SK-N-SH treated with all-trans-retinoic acid at 6 μM for 48 hours (cell line): ENCODE results near the gene TTLL4.

Experiments used
- BACH2 ChIP-seq: fragments of 250-450 bp; sonication (Bioruptor Pico); IDR thresholded peaks from 2 replicates; pipeline ENCODE4 v1.9.0; 2021; ENCODE audit warnings: mild to moderate bottlenecking, borderline replicate concordance
- ISL1 ChIP-seq: fragments of 250-450 bp; sonication (Bioruptor Pico); IDR thresholded peaks from 2 replicates; pipeline ENCODE4 v2.1.2; 2022; ENCODE audit warnings: mild to moderate bottlenecking, moderate library complexity
- OSR1 ChIP-seq: fragments of 250-450 bp; sonication (Bioruptor Pico); IDR thresholded peaks from 2 replicates; pipeline ENCODE4 v1.8.0; 2022; ENCODE audit warnings: moderate library complexity, mild to moderate bottlenecking, inconsistent platforms
- RARB ChIP-seq: fragments of 250-450 bp; sonication (Bioruptor Pico); IDR thresholded peaks from 2 replicates; pipeline ENCODE4 v1.8.0; 2021; ENCODE audit warnings: mild to moderate bottlenecking, moderate library complexity
- SNAI2 ChIP-seq: fragments of 250-450 bp; sonication (Bioruptor Pico); IDR thresholded peaks from 2 replicates; pipeline ENCODE4 v1.5.0; 2020; ENCODE audit warnings: mild to moderate bottlenecking, moderate library complexity
- TCF4 ChIP-seq: fragments of 250-450 bp; sonication (Bioruptor Pico); IDR thresholded peaks from 2 replicates; pipeline ENCODE4 v1.8.0; 2021; ENCODE audit warnings: mild to moderate bottlenecking, moderate library complexity, borderline replicate concordance
- ZC3H10 ChIP-seq: fragments of 250-450 bp; sonication (Bioruptor Pico); IDR thresholded peaks from 2 replicates; pipeline ENCODE4 v1.5.1; 2021; ENCODE audit warnings: mild to moderate bottlenecking, moderate library complexity
- TF ChIP-seq, protein P1 (sequence below): fragments of 250-450 bp; sonication (Bioruptor Pico); IDR thresholded peaks from 2 replicates; pipeline ENCODE4 v1.5.1; 2021; ENCODE audit warnings: mild to moderate bottlenecking, moderate library complexity

DNA sequence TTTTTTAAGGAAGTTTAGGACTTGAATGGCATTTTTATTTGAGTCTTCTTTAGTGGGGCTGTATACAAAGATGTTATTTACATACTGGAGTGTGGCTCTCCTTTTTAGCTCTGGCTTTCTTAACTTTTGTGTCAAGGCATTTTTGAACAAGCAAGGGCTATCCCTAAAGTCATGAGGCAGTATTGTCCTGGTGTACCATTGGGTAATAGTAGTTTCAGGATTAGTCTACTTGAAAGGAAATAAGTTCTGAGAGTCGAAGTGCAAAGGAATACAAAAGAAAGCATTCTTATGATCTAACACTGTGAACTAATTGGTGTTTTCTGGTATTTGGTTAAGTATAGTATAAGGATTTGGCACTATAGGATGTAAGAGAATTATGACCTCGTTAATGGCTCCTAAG, 69.4 kb downstream of the TTLL4 start:
- no peak for TF ChIP-seq ZC3H10 (CRISPR knock-in tag)
- TF ChIP-seq OSR1 (CRISPR knock-in tag), result no peak
- TF ChIP-seq, protein P1, sequence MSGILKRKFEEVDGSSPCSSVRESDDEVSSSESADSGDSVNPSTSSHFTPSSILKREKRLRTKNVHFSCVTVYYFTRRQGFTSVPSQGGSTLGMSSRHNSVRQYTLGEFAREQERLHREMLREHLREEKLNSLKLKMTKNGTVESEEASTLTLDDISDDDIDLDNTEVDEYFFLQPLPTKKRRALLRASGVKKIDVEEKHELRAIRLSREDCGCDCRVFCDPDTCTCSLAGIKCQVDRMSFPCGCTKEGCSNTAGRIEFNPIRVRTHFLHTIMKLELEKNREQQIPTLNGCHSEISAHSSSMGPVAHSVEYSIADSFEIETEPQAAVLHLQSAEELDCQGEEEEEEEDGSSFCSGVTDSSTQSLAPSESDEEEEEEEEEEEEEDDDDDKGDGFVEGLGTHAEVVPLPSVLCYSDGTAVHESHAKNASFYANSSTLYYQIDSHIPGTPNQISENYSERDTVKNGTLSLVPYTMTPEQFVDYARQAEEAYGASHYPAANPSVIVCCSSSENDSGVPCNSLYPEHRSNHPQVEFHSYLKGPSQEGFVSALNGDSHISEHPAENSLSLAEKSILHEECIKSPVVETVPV (CRISPR knock-in tag), result no peak
- no peak for TF ChIP-seq RARB
- no peak for TF ChIP-seq ISL1 (CRISPR knock-in tag)
- no peak for TF ChIP-seq TCF4 (CRISPR knock-in tag)
- no peak for TF ChIP-seq SNAI2 (CRISPR knock-in tag)
- TF ChIP-seq BACH2 (CRISPR knock-in tag), result no peak
